OCI-LY7 (cell line): ENCODE data around the gene CCNDBP1. TPM values are rescaled to one million over a fixed set of nuclear protein-coding genes. Genes with fewer than 3 reads are reported as not detected.

Experiments used
- BruUV-seq: library from RNA; stranded (reverse); fragments of 400-500 nt; replicated peaks from 2 replicates; lab custom pipeline; 2021; lab: Mats Ljungman, UMichigan
- CTCF ChIA-PET: fragments of 300-600 bp; sonication (Branson Sonifier 250); formaldehyde crosslinking; loops from one replicate; lab custom pipeline; 2022; ENCODE audit warnings: antibody characterized with exemption; ENCODE audit not compliant: unreplicated experiment; lab: Charles Lee
- POLR2A ChIA-PET: fragments of 300-600 bp; sonication (Branson Sonifier 250); formaldehyde crosslinking; loops from one replicate; lab custom pipeline; 2022; ENCODE audit warnings: antibody characterized with exemption; lab: Charles Lee
- DNase-seq: peaks from one replicate; pipeline ENCODE4 v3.0.0-alpha.2; 2015; ENCODE audit warnings: low spot score
- H2AFZ ChIP-seq: fragments of 200-600 bp; sonication (generic), shearing (Covaris generic); 2 replicates; pipeline ENCODE4 v1.6.1; 2014; ENCODE audit warnings: mild to moderate bottlenecking, antibody characterized with exemption, low read length, moderate library complexity
- H3K27ac ChIP-seq: fragments of 200-600 bp; sonication (generic); 2 replicates; pipeline ENCODE4 v1.5.1; 2014; ENCODE audit warnings: mixed run types, low read depth, mild to moderate bottlenecking, moderate library complexity, low read length, inconsistent platforms; ENCODE audit not compliant: poor library complexity, severe bottlenecking
- H3K36me3 ChIP-seq: fragments of 200-600 bp; sonication (generic); 2 replicates; pipeline ENCODE4 v1.6.1; 2014; ENCODE audit warnings: mild to moderate bottlenecking, antibody characterized with exemption, low read length, moderate library complexity, mixed read lengths; ENCODE audit not compliant: insufficient read depth
- H3K4me1 ChIP-seq: fragments of 200-600 bp; sonication (generic); 2 replicates; pipeline ENCODE4 v1.5.1; 2014; ENCODE audit warnings: mild to moderate bottlenecking, low read length; ENCODE audit not compliant: insufficient read depth, poor library complexity, severe bottlenecking
- H3K4me2 ChIP-seq: fragments of 200-600 bp; sonication (generic); 2 replicates; pipeline ENCODE4 v1.6.1; 2014; ENCODE audit warnings: mild to moderate bottlenecking, low read length
- H3K4me3 ChIP-seq: fragments of 200-600 bp; sonication (generic); 2 replicates; pipeline ENCODE4 v1.5.1; 2014; ENCODE audit warnings: mild to moderate bottlenecking, low read depth, low read length; ENCODE audit not compliant: poor library complexity, severe bottlenecking
- H3K79me2 ChIP-seq: fragments of 200-600 bp; sonication (generic); 2 replicates; pipeline ENCODE4 v1.6.1; 2016; ENCODE audit warnings: low read depth, mild to moderate bottlenecking, low read length, moderate library complexity, mixed read lengths; ENCODE audit not compliant: insufficient read depth
- H3K9me2 ChIP-seq: fragments of 200-600 bp; sonication (generic); 2 replicates; pipeline ENCODE4 v1.6.1; 2016; ENCODE audit warnings: mild to moderate bottlenecking, low read length, mixed read lengths; ENCODE audit not compliant: insufficient read depth
- H3K9me3 ChIP-seq: fragments of 200-600 bp; sonication (generic); 2 replicates; pipeline ENCODE4 v1.6.1; 2014; ENCODE audit warnings: mild to moderate bottlenecking, mixed run types, low read length, mixed read lengths
- H4K20me1 ChIP-seq: fragments of 200-600 bp; sonication (generic); 2 replicates; pipeline ENCODE4 v1.6.1; 2014; ENCODE audit warnings: mild to moderate bottlenecking, antibody characterized with exemption, low read length, moderate library complexity, mixed read lengths; ENCODE audit not compliant: insufficient read depth
- EZH2phosphoT487 ChIP-seq: fragments of 200-600 bp; sonication (generic); IDR thresholded peaks from 2 replicates; pipeline ENCODE4 v1.6.1; 2018; ENCODE audit warnings: low read depth, borderline replicate concordance, mild to moderate bottlenecking, mixed run types, antibody characterized with exemption, low read length, moderate library complexity, mixed read lengths
- intact Hi-C: fragments of 100-400 bp; cut with micrococcal nuclease; formaldehyde crosslinking; loops from one replicate; pipeline ENCODE4 v1.10.0; 2022; ENCODE audit not compliant: unreplicated experiment
- total RNA-seq, 2 experiments: library from RNA; depleted of rRNA in 1 of 2; stranded (reverse); fragments of >200 nt in 1 of 2; shearing (Covaris generic) in 1 of 2; gene quantifications; 2 replicates each; pipeline ENCODE4 v1.2.3, GENCODE V29; 2014 to 2022
- TF ChIP-seq, protein P1 (sequence below): fragments of 200-600 bp; sonication (generic); conservative IDR thresholded peaks from 2 replicates; pipeline ENCODE4 v1.5.1; 2014; ENCODE audit warnings: mild to moderate bottlenecking, antibody characterized with exemption, low read length, moderate library complexity, mixed read lengths

CCNDBP1 gene
- total RNA-seq, 2 experiments from 2014 or later = 53.1 to 56.0 TPM

DNA sequence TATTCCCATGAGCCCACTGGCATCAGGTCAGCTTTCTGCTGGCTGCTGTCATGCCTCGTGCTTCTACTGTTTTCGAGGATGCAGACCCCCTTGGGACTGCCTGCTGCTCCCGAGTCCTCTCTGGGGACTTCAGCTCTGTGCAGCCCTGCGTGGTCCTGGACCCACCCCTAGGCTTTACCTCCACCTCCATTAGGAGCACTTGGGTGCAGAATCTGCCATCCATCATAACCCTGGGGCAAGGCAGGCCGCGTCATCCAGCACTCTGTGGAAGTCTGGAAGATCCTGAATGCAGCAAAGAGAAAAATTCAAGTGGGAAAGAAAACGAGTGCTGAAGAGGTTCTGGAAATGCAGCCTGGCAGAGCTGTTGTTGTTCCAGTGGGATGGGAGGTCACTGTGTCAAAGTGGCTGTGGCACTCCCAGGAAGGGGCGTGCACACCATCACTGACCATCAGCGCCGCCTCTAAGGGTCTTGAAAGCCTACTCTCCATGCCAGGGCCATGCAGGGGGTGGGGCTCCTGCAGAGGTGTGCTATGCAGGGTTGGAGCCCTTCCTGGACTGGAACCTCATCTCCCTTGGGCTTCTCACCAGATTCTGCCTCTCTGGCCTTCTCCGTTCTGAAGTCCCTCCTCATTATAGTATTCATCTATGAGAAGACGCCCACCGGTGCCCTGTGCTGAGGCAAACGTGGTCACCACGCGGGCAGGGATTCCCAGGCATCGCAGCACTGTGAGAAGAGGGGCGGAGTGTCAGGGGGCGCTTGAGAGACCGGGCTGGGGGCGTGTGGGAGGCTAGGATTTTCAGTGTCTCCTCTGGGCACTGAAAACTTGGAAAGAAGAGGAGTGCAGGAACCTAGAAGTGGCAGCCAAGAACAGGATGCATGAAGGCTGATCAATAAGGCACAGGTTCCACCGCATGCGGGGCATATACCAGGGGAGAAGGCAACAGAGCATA, 23.1 kb downstream of the CCNDBP1 start:
- no TSS peak for BruUV-seq
- no peak for DNase-seq
- Histone ChIP-seq H4K20me1 (no peaks in the 10 kb centered on the region), H3K27ac (no peak overlapping the region), H3K4me2 (no peak overlapping the region), H3K4me3 (no peak overlapping the region), H3K4me1 (no peaks in the 10 kb centered on the region), H3K9me3 (no peaks in the 10 kb centered on the region), H2AFZ (no peak overlapping the region), H3K9me2 (no peaks in the 10 kb centered on the region), H3K36me3 (no peaks in the 10 kb centered on the region), H3K79me2 (no peaks in the 10 kb centered on the region)
- CTCF ChIA-PET = no interaction called here
- TF ChIP-seq EZH2phosphoT487 = no peak
- TF ChIP-seq, protein P1, sequence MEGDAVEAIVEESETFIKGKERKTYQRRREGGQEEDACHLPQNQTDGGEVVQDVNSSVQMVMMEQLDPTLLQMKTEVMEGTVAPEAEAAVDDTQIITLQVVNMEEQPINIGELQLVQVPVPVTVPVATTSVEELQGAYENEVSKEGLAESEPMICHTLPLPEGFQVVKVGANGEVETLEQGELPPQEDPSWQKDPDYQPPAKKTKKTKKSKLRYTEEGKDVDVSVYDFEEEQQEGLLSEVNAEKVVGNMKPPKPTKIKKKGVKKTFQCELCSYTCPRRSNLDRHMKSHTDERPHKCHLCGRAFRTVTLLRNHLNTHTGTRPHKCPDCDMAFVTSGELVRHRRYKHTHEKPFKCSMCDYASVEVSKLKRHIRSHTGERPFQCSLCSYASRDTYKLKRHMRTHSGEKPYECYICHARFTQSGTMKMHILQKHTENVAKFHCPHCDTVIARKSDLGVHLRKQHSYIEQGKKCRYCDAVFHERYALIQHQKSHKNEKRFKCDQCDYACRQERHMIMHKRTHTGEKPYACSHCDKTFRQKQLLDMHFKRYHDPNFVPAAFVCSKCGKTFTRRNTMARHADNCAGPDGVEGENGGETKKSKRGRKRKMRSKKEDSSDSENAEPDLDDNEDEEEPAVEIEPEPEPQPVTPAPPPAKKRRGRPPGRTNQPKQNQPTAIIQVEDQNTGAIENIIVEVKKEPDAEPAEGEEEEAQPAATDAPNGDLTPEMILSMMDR = no peak
- POLR2A ChIA-PET = no interaction called here
- intact Hi-C loops = no loop called here

DNA sequence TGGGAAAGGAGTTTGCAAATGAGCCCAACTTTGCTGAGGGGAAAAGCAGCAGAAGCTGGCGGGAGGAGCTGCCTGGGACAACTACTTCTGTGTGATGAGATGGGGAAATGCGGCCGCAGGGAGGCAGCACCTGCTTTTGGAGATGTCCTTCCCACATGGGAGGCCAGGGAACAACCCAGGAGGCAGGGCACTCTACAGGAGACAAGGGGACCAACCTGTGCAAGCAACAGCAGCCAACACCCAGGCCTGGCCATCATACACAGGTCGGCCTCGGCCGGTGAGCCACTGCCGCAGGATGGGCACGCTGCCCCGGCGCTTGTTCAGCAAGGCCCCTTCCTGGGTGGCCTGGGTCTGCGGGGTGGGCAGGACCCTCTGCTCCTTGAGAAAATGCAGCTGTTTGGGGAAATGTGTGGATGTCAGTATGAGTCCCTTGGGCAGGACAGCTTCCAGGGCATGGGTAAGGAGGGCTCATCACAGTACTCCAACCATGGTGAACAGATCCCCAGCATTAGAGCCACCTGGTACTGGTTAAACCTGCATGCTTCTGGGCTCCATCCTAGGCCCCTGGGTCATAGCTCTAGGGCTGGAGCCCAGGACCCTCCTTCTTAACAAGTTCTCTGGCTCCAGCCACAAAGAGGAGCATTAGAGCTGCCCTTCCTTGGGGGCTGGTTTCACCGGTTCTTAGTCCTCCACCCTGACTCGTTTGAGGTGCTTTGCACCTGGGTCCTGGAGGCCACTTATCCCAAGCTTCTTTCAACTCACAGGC, 24.0 kb downstream of the CCNDBP1 start:
- H2AFZ ChIP-seq = no peak overlapping the region
- no peak for DNase-seq
- CTCF ChIA-PET = no interaction called here
- H3K9me2 ChIP-seq = no peaks in the 10 kb centered on the region
- intact Hi-C loops = no loop called here
- no peak overlapping the region for H3K27ac ChIP-seq
- TF ChIP-seq, protein P1 = no peak
- no peak for TF ChIP-seq EZH2phosphoT487
- H4K20me1 ChIP-seq = no peaks in the 10 kb centered on the region
- BruUV-seq = no TSS peak
- H3K79me2 ChIP-seq = no peaks in the 10 kb centered on the region
- no peaks in the 10 kb centered on the region for H3K9me3 ChIP-seq
- POLR2A ChIA-PET = no interaction called here
- H3K4me2 ChIP-seq = no peak overlapping the region
- H3K4me1 ChIP-seq = no peaks in the 10 kb centered on the region
- no peak overlapping the region for H3K4me3 ChIP-seq
- H3K36me3 ChIP-seq = no peaks in the 10 kb centered on the region
